SU-DHL-6 (cell line): Measurements from ENCODE around the gene HOMER2.

Experiments used
- H2AFZ ChIP-seq: fragments of 200-600 bp; sonication (generic); 2 replicates; pipeline ENCODE4 v1.6.1; 2014; ENCODE audit warnings: low read depth, mild to moderate bottlenecking, moderate library complexity, mixed read lengths, antibody characterized with exemption, low read length; ENCODE audit not compliant: severe bottlenecking
- H3F3A ChIP-seq: fragments of 200-600 bp; shearing (Covaris generic); 2 replicates; pipeline ENCODE4 v1.6.0; 2016; ENCODE audit warnings: antibody characterized with exemption, mild to moderate bottlenecking; ENCODE audit not compliant: insufficient read depth
- H3K27ac ChIP-seq: fragments of 200-600 bp; sonication (generic); 2 replicates; pipeline ENCODE4 v1.5.1; 2016; ENCODE audit warnings: low read depth, mild to moderate bottlenecking, low read length, moderate library complexity, mixed read lengths
- H3K27me3 ChIP-seq: fragments of 200-600 bp; sonication (generic), shearing (Covaris generic); 2 replicates; pipeline ENCODE4 v1.6.0; 2014; ENCODE audit warnings: mild to moderate bottlenecking, low read length
- H3K36me3 ChIP-seq: fragments of 200-600 bp; sonication (generic); 2 replicates; pipeline ENCODE4 v1.6.1; 2014; ENCODE audit warnings: mild to moderate bottlenecking, low read length, mixed read lengths
- H3K4me2 ChIP-seq: fragments of 300-600, 200-600 bp; shearing (Covaris generic), sonication (generic); 2 replicates; pipeline ENCODE4 v1.6.0; 2014; ENCODE audit warnings: low read length, low read depth, mild to moderate bottlenecking; ENCODE audit not compliant: poor library complexity, severe bottlenecking
- H3K4me3 ChIP-seq: fragments of 200-600 bp; sonication (generic); 2 replicates; pipeline ENCODE4 v1.5.1; 2014; ENCODE audit warnings: antibody characterized with exemption, low read length, mild to moderate bottlenecking, mixed read lengths; ENCODE audit not compliant: insufficient read depth, poor library complexity, severe bottlenecking
- H3K79me2 ChIP-seq: fragments of 200-600 bp; sonication (generic); 2 replicates; pipeline ENCODE4 v1.6.1; 2014; ENCODE audit warnings: mild to moderate bottlenecking, low read length, moderate library complexity; ENCODE audit not compliant: insufficient read depth
- H3K9ac ChIP-seq: fragments of 200-600 bp; sonication (generic); 2 replicates; pipeline ENCODE4 v1.7.0; 2014; ENCODE audit warnings: mild to moderate bottlenecking, low read length
- H3K9me2 ChIP-seq: fragments of 200-600 bp; sonication (generic); replicated peaks from 2 replicates; pipeline ENCODE4 v1.6.1; 2014; ENCODE audit warnings: low read length; ENCODE audit not compliant: insufficient read depth
- H3K9me3 ChIP-seq: fragments of 200-600 bp; sonication (generic); 2 replicates; pipeline ENCODE4 v1.6.1; 2014; ENCODE audit warnings: low read length, mixed read lengths; ENCODE audit not compliant: insufficient read depth
- H4K20me1 ChIP-seq: fragments of 200-600 bp; sonication (generic); 2 replicates; pipeline ENCODE4 v1.6.1; 2014; ENCODE audit warnings: low read depth, mild to moderate bottlenecking, antibody characterized with exemption, low read length, moderate library complexity, mixed read lengths
- CTCF ChIP-seq: fragments of 200-600 bp; sonication (generic); IDR thresholded peaks from one replicate; pipeline ENCODE4 v1.5.1; 2017; ENCODE audit warnings: antibody characterized with exemption, mild to moderate bottlenecking, low read length, moderate library complexity; ENCODE audit not compliant: insufficient read depth, poor library complexity, severe bottlenecking
- EZH2phosphoT487 ChIP-seq: fragments of 200-600 bp; sonication (generic), shearing (Covaris generic); conservative IDR thresholded peaks from 2 replicates; pipeline ENCODE4 v1.6.1; 2018; ENCODE audit warnings: mild to moderate bottlenecking, antibody characterized with exemption, low read length, moderate library complexity, mixed read lengths

The HOMER2 gene

GRCh38 chr15:82873000-82873680 is 79.4 kb downstream of the HOMER2 start:
- H3K4me2 ChIP-seq: no peak overlapping the region
- no peaks in the 10 kb centered on the region for H3F3A ChIP-seq
- no peaks in the 10 kb centered on the region for H3K27me3 ChIP-seq
- H3K9ac ChIP-seq: no peak overlapping the region
- H3K4me3 ChIP-seq: no peak overlapping the region
- H2AFZ ChIP-seq: no peak overlapping the region
- H3K9me2 ChIP-seq: no peaks in the 10 kb centered on the region
- no peaks in the 10 kb centered on the region for H4K20me1 ChIP-seq
- no peaks in the 10 kb centered on the region for H3K9me3 ChIP-seq
- TF ChIP-seq CTCF (no peak), EZH2phosphoT487 (no peak)
- no peak overlapping the region for H3K27ac ChIP-seq
- H3K36me3 ChIP-seq: no peaks in the 10 kb centered on the region
- H3K79me2 ChIP-seq: no peaks in the 10 kb centered on the region

DNA sequence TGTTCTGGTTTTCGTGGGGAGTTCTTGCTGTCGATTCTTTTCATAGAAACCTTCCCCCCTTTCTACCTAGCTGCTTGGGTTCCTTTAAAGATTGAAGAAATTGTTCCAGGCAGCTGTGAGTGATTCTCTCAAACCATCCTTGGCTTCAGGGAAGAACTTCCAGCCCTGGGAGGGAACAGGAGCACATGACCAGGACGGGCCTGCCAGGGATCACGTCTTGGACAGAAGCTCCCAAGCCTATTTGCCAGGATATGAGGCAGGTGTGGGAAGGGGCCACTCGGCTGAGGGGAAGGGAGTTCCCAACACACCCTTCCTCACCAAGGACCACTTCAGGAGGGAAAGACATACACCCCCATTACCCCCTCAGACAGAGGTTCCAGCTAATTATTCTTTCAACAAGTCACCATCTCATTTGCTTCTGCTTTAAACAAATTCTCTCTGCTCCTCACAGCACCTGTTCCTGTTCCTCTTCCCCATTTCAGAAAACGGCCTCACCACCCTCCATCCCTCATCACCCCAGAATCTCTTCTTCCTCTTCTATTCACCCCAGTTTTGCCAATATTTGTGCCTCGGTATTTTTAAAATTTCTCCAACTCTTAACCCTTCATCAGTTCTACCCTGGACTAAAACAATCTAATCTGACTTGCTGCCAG is 80.6 kb downstream of the HOMER2 start:
- no peak overlapping the region for H2AFZ ChIP-seq
- no peak overlapping the region for H3K4me3 ChIP-seq
- H3K9me3 ChIP-seq: no peaks in the 10 kb centered on the region
- no peaks in the 10 kb centered on the region for H3K9me2 ChIP-seq
- H3K27me3 ChIP-seq: no peaks in the 10 kb centered on the region
- H4K20me1 ChIP-seq: no peaks in the 10 kb centered on the region
- H3F3A ChIP-seq: no peaks in the 10 kb centered on the region
- H3K4me2 ChIP-seq: no peak overlapping the region
- no peak overlapping the region for H3K9ac ChIP-seq
- TF ChIP-seq CTCF: no peak
- TF ChIP-seq EZH2phosphoT487: no peak
- H3K27ac ChIP-seq: no peak overlapping the region
- no peaks in the 10 kb centered on the region for H3K79me2 ChIP-seq
- no peaks in the 10 kb centered on the region for H3K36me3 ChIP-seq

DNA sequence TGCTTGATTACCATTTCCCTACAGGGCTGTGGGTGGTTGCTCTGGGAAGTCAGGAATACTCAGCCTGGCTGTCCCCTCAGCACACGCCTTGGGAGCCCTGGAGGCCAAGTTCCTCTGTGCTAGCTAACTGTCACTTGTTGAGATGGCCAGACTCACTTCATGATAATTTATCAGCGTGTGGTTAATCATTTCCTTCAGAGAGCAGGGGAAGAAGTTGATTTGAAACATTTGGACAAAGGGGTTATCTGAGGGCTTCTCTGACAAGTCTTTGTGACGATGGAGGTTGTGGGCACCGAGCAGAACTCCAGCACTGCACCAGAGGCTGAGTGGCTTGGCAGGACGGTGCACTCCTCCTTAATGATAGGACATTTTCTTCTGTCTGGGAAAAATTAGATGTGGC is 81.2 kb downstream of the HOMER2 start:
- no peaks in the 10 kb centered on the region for H3K79me2 ChIP-seq
- no peaks in the 10 kb centered on the region for H3K27me3 ChIP-seq
- H4K20me1 ChIP-seq: no peaks in the 10 kb centered on the region
- H3K9me2 ChIP-seq: no peaks in the 10 kb centered on the region
- H3K4me3 ChIP-seq: no peak overlapping the region
- no peaks in the 10 kb centered on the region for H3K9me3 ChIP-seq
- no peak overlapping the region for H3K9ac ChIP-seq
- H3K4me2 ChIP-seq: no peak overlapping the region
- no peaks in the 10 kb centered on the region for H3K36me3 ChIP-seq
- no peak overlapping the region for H3K27ac ChIP-seq
- no peak for TF ChIP-seq EZH2phosphoT487
- TF ChIP-seq CTCF: no peak
- H2AFZ ChIP-seq: no peak overlapping the region
- H3F3A ChIP-seq: no peaks in the 10 kb centered on the region
